ENCODE data around the gene PTGFRN. TPM values are rescaled to one million over a fixed set of nuclear protein-coding genes. Genes with fewer than 3 reads are reported as not detected.

PTGFRN gene
- total and polyA plus RNA-seq, 9 of the 15 experiments (the other 6 are each of a cell fraction or from before 2014, with no cell fraction given): 17.3 to 33.1 (median 25.7) TPM

DNA sequence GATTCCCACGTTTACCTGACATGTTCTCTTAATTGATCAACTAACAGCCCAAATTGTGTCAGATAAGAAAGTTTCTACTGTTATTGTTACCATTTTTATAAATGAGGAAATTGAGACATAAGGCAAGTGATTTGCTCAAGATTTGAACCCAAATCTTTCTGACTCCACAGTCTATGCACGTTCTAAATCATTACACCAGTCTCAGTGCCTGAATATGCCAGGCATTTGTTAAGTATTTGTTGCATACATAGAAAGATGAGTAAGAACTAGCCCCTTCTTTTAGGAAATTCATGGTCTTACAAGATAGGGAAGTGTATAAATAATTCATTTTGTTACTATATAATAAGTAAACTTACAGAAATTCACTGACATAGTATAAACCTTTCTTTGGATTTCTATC, 84.7 kb downstream of the PTGFRN start:
- peaks cover 3% of the 10 kb centered on the region; the same call in 1 of the 3 replicates for H3K36me3 ChIP-seq (ENCODE audit: control insufficient read depth, insufficient read depth, low read length)
- 17% methylated on average over 2 of the region's 2 CpGs for WGBS (ENCODE audit: insufficient coverage, low coverage, missing lambda C conversion rate)
- no peak overlapping the region for H3K4me3 ChIP-seq
- no peaks in the 10 kb centered on the region for H3K79me2 ChIP-seq (ENCODE audit: control insufficient read depth, insufficient read depth, low read length)
- no peak overlapping the region for H3K27ac ChIP-seq (ENCODE audit: extremely low read depth, low read depth, low read length)
- intact Hi-C loops (cut with micrococcal nuclease) (no loop called here), in situ Hi-C loops (cut with MboI) (no loop called here)
- DNase-seq (ENCODE audit: extremely low read depth in 1 of 4, low spot score in 3 of 4) (no peak), FAIRE-seq (no peak), ATAC-seq (no peak)
- H3K4me2 ChIP-seq (ENCODE audit: insufficient read depth, low read length): no peak overlapping the region
- CTCF ChIA-PET (ENCODE audit: low intra/inter-chr PET ratio): no interaction called here
- no peak overlapping the region for H3K9ac ChIP-seq (ENCODE audit: insufficient read depth in 1 of 2, low read depth in 2 of 2, low read length in 2 of 2)
- no peaks in the 10 kb centered on the region for H3K9me1 ChIP-seq (ENCODE audit: control insufficient read depth, insufficient read depth, low read length)
- POLR2A ChIA-PET: interaction anchor here (0.8 kb wide), 1 partner anchor 29 kb away, joined by 3 read pairs; no protein-coding TSS in a partner anchor
- H2AFZ ChIP-seq (ENCODE audit: low read depth, low read length): no peak overlapping the region
- BruUV-seq (replicated peaks): no TSS peak
- H3K9me3 ChIP-seq (replicated peaks; ENCODE audit: control insufficient read depth, insufficient read depth, low read depth, low read length): no peaks in the 10 kb centered on the region
- H4K20me1 ChIP-seq (replicated peaks; ENCODE audit: control insufficient read depth, insufficient read depth, low read length): no peaks in the 10 kb centered on the region
- no peaks in the 10 kb centered on the region for H3K27me3 ChIP-seq (ENCODE audit: control insufficient read depth in 2 of 2, insufficient read depth in 2 of 2, low read length in 2 of 2)
- no peaks in the 10 kb centered on the region for H3K4me1 ChIP-seq (replicated peaks in 1 of 2; ENCODE audit: control insufficient read depth in 2 of 2, insufficient read depth in 2 of 2, low read length in 2 of 2)
- TF ChIP-seq ASH1L (IDR thresholded peaks at IDR 0.05; ENCODE audit: borderline replicate concordance, low read depth, partially characterized antibody): no peak
- TF ChIP-seq, protein P1, sequence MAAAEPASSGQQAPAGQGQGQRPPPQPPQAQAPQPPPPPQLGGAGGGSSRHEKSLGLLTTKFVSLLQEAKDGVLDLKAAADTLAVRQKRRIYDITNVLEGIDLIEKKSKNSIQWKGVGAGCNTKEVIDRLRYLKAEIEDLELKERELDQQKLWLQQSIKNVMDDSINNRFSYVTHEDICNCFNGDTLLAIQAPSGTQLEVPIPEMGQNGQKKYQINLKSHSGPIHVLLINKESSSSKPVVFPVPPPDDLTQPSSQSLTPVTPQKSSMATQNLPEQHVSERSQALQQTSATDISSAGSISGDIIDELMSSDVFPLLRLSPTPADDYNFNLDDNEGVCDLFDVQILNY (CRISPR knock-in tag; IDR thresholded peaks at IDR 0.05): no peak
- no peak for TF ChIP-seq RBM17 (IDR thresholded peaks at IDR 0.05; ENCODE audit: borderline replicate concordance, low read depth, low read length)
- TF ChIP-seq MAZ (CRISPR knock-in tag; conservative IDR thresholded peaks at IDR 0.05 in 1 of 2, IDR thresholded peaks at IDR 0.05 in 1 of 2): no peak
- TF ChIP-seq, protein P2, sequence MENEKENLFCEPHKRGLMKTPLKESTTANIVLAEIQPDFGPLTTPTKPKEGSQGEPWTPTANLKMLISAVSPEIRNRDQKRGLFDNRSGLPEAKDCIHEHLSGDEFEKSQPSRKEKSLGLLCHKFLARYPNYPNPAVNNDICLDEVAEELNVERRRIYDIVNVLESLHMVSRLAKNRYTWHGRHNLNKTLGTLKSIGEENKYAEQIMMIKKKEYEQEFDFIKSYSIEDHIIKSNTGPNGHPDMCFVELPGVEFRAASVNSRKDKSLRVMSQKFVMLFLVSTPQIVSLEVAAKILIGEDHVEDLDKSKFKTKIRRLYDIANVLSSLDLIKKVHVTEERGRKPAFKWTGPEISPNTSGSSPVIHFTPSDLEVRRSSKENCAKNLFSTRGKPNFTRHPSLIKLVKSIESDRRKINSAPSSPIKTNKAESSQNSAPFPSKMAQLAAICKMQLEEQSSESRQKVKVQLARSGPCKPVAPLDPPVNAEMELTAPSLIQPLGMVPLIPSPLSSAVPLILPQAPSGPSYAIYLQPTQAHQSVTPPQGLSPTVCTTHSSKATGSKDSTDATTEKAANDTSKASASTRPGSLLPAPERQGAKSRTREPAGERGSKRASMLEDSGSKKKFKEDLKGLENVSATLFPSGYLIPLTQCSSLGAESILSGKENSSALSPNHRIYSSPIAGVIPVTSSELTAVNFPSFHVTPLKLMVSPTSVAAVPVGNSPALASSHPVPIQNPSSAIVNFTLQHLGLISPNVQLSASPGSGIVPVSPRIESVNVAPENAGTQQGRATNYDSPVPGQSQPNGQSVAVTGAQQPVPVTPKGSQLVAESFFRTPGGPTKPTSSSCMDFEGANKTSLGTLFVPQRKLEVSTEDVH (IDR thresholded peaks at IDR 0.05; ENCODE audit: low read depth, partially characterized antibody): no peak
- no peak for TF ChIP-seq HDAC1 (IDR thresholded peaks at IDR 0.05)
- TF ChIP-seq, protein P3, sequence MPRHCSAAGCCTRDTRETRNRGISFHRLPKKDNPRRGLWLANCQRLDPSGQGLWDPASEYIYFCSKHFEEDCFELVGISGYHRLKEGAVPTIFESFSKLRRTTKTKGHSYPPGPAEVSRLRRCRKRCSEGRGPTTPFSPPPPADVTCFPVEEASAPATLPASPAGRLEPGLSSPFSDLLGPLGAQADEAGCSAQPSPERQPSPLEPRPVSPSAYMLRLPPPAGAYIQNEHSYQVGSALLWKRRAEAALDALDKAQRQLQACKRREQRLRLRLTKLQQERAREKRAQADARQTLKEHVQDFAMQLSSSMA (CRISPR knock-in tag; IDR thresholded peaks at IDR 0.05): no peak
- TF ChIP-seq, protein P4, sequence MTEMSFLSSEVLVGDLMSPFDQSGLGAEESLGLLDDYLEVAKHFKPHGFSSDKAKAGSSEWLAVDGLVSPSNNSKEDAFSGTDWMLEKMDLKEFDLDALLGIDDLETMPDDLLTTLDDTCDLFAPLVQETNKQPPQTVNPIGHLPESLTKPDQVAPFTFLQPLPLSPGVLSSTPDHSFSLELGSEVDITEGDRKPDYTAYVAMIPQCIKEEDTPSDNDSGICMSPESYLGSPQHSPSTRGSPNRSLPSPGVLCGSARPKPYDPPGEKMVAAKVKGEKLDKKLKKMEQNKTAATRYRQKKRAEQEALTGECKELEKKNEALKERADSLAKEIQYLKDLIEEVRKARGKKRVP (CRISPR knock-in tag; IDR thresholded peaks at IDR 0.05): no peak
- TF ChIP-seq ZNF197 (CRISPR knock-in tag; IDR thresholded peaks at IDR 0.05; ENCODE audit: low read depth): no peak
- TF ChIP-seq SMAD1 (IDR thresholded peaks at IDR 0.05; ENCODE audit: low read depth, low read length, partially characterized antibody): no peak
- TF ChIP-seq CTBP1 (IDR thresholded peaks at IDR 0.05; ENCODE audit: borderline replicate concordance): no peak
- TF ChIP-seq ZKSCAN8 (CRISPR knock-in tag; IDR thresholded peaks at IDR 0.05): no peak
- TF ChIP-seq, protein P5, sequence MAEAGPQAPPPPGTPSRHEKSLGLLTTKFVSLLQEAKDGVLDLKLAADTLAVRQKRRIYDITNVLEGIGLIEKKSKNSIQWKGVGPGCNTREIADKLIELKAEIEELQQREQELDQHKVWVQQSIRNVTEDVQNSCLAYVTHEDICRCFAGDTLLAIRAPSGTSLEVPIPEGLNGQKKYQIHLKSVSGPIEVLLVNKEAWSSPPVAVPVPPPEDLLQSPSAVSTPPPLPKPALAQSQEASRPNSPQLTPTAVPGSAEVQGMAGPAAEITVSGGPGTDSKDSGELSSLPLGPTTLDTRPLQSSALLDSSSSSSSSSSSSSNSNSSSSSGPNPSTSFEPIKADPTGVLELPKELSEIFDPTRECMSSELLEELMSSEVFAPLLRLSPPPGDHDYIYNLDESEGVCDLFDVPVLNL (CRISPR knock-in tag; IDR thresholded peaks at IDR 0.05; ENCODE audit: low read depth): no peak
- TF ChIP-seq, protein P6, sequence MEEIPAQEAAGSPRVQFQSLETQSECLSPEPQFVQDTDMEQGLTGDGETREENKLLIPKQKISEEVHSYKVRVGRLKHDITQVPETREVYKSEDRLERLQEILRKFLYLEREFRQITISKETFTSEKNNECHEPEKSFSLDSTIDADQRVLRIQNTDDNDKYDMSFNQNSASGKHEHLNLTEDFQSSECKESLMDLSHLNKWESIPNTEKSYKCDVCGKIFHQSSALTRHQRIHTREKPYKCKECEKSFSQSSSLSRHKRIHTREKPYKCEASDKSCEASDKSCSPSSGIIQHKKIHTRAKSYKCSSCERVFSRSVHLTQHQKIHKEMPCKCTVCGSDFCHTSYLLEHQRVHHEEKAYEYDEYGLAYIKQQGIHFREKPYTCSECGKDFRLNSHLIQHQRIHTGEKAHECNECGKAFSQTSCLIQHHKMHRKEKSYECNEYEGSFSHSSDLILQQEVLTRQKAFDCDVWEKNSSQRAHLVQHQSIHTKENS (CRISPR knock-in tag; IDR thresholded peaks at IDR 0.05): no peak
- TF ChIP-seq SPI1 (IDR thresholded peaks at IDR 0.05; ENCODE audit: borderline replicate concordance, low read depth, low read length): no peak
